HFFc6 (cell line): ENCODE results near the gene ODAD3. TPM values are rescaled to one million over a fixed set of nuclear protein-coding genes. Genes with fewer than 3 reads are reported as not detected.

ENCODE experiments used
- DNase-seq: peaks from one replicate; pipeline ENCODE4 v3.0.0-alpha.2; 2018
- H3K27ac Mint-ChIP-seq: 2 replicates; pipeline ENCODE4 v1.8.0; 2020; ENCODE audit warnings: mild to moderate bottlenecking, mixed read lengths
- H3K27me3 Mint-ChIP-seq: 2 replicates; pipeline ENCODE4 v1.8.0; 2021; ENCODE audit warnings: mild to moderate bottlenecking, moderate library complexity, mixed read lengths; ENCODE audit not compliant: insufficient read depth
- H3K36me3 Mint-ChIP-seq: 2 replicates; pipeline ENCODE4 v1.8.0; 2021; ENCODE audit warnings: low read depth, mixed read lengths
- H3K4me1 Mint-ChIP-seq: 2 replicates; pipeline ENCODE4 v1.8.0; 2020; ENCODE audit warnings: low read depth, mixed read lengths
- H3K4me3 Mint-ChIP-seq: 2 replicates; pipeline ENCODE4 v1.8.0; 2020; ENCODE audit warnings: mild to moderate bottlenecking, moderate library complexity, mixed read lengths
- H3K9me3 Mint-ChIP-seq: 2 replicates; pipeline ENCODE4 v1.8.0; 2020; ENCODE audit warnings: mild to moderate bottlenecking, mixed read lengths
- total RNA-seq, 6 experiments: library from RNA; stranded (reverse); fragmentation: NEBNext Ultra II Directional; extraction: Animal tissue kit (Norgen Biotek cat#: 25700); gene quantifications; 2 replicates in 1 of 6; 3 replicates in 5 of 6; pipeline ENCODE4 v1.2.3, GENCODE V29; 2021
- TF ChIP-seq, protein P1 (sequence below): fragments of 200-600 bp; sonication (generic); IDR thresholded peaks from 2 replicates; pipeline ENCODE4 v1.5.0; 2021; ENCODE audit warnings: antibody characterized with exemption, mild to moderate bottlenecking

The ODAD3 gene
- total RNA-seq, 6 experiments from 2014 or later = 0.16 to 1.1 (median 0.60) TPM; not detected in 1

DNA sequence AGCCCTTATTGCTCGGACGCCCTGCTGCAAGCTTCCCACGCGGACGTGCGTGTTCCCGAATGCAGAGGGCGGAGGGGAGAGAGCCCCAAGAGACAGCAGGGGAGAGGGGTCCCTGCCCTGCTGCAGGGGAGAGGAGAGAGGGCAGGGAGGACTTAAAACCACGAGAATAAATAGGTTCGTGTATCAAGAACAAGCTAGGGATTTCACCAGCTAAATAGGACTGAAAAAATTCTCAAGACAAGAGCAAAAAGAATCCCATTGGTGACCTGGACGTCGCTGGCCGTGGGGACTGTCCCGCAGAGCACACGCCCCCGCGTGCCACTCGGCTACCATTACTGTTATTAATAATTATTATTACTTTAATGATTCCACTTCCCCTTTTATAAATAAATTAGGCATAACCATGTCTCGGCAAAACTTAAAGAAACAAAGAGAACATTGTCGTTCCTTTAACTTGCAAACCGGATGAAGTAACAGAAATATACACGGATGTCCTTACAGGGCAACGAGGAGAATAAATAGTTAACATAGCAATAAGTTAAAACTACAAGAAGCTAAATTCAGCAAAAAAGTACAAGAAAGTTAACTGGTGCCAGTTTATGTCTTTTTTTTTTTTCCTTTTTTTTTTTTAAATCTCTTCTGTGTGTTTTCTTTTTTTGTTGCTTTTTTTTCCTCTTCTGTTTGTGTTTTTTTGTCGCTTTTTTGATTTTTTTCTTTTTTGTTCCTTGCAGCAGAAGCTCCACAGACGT is 17.1 kb upstream of the ODAD3 start:
- H3K4me1 Mint-ChIP-seq = no peaks in the 10 kb centered on the region; the same call in 1 of the 2 replicates
- DNase-seq = no peak
- H3K4me3 Mint-ChIP-seq = no peak overlapping the region
- H3K27ac Mint-ChIP-seq = no peak overlapping the region
- no peaks in the 10 kb centered on the region for H3K36me3 Mint-ChIP-seq
- H3K27me3 Mint-ChIP-seq = no peaks in the 10 kb centered on the region; the same call in 1 of the 2 replicates
- TF ChIP-seq, protein P1, sequence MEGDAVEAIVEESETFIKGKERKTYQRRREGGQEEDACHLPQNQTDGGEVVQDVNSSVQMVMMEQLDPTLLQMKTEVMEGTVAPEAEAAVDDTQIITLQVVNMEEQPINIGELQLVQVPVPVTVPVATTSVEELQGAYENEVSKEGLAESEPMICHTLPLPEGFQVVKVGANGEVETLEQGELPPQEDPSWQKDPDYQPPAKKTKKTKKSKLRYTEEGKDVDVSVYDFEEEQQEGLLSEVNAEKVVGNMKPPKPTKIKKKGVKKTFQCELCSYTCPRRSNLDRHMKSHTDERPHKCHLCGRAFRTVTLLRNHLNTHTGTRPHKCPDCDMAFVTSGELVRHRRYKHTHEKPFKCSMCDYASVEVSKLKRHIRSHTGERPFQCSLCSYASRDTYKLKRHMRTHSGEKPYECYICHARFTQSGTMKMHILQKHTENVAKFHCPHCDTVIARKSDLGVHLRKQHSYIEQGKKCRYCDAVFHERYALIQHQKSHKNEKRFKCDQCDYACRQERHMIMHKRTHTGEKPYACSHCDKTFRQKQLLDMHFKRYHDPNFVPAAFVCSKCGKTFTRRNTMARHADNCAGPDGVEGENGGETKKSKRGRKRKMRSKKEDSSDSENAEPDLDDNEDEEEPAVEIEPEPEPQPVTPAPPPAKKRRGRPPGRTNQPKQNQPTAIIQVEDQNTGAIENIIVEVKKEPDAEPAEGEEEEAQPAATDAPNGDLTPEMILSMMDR = no peak
- H3K9me3 Mint-ChIP-seq = no peaks in the 10 kb centered on the region

DNA sequence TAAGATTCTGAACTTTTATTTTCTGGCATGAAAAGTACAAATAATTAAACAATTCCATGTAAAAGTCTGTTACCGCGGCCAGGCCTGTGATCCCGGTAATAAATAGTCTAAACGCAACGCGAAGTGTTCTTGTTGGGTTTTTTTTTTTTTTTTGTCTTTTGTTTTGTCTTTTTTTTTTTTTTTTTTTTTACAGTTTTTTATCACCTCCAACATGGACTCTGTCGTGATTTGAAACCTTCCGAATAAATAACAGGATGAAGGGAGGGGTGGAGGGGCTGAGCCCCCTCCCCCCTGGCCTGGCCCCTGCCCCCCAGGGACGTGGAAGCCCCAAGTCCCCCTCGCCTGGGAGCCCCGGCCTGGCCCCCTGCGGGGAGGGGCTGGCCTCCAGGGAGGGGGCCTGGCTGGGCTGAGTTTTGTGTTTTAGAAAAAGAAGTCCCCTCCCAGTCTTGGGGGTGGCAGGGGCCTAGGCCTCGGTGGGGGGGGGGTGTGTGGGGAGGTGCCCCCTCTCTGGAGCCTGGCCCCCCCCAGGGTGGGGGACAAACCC is 16.5 kb upstream of the ODAD3 start:
- Mint-ChIP-seq H3K4me3 (no peak overlapping the region), H3K27me3 (no peaks in the 10 kb centered on the region; the same call in 1 of the 2 replicates)

DNA sequence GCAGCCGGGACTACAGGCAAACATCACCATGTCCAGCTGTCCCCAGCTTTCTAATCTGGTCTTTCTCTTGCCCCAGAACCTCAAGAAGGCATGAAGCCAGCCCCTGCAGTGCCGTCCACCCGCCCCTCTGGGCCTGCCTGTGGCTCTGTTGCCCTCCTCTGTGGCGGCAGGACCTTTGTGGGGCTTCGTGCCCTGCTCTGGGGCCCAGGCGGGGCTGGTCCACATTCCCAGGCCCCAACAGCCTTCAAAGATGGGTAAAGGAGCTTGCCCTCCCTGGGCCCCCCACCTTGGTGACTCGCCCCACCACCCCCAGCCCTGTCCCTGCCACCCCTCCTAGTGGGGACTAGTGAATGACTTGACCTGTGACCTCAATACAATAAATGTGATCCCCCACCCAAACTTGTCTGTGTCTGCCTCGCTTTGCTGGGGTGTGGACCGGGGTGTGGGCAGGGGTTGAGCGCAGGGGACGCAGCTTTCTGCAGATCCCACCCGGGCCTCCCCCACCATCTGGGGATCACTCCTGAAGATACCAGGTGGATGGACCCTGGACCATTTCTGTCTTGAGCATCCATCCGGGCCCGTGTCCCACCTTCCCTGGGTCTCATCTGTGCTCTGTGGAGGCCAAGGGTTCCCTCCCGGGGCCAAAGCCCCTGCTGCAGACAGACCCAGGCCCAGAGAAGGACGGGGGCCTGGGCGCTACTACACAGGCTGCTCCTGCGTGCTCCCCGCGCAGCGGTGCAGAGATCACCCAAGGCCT is 15.8 kb upstream of the ODAD3 start:
- no peak overlapping the region for H3K27ac Mint-ChIP-seq
- no peaks in the 10 kb centered on the region; the same call in 1 of the 2 replicates for H3K27me3 Mint-ChIP-seq
- no peak for DNase-seq
- TF ChIP-seq, protein P1 = no peak
- no peaks in the 10 kb centered on the region for H3K36me3 Mint-ChIP-seq
- H3K4me1 Mint-ChIP-seq = no peaks in the 10 kb centered on the region; the same call in 1 of the 2 replicates
- H3K4me3 Mint-ChIP-seq = no peak overlapping the region
- H3K9me3 Mint-ChIP-seq = no peaks in the 10 kb centered on the region

More for the DNA sequence above, 16.5 kb upstream of the ODAD3 start:
- H3K4me1 Mint-ChIP-seq = no peaks in the 10 kb centered on the region; the same call in 1 of the 2 replicates
- no peaks in the 10 kb centered on the region for H3K9me3 Mint-ChIP-seq
- H3K27ac Mint-ChIP-seq = no peak overlapping the region
- DNase-seq = no peak
- H3K36me3 Mint-ChIP-seq = no peaks in the 10 kb centered on the region
- TF ChIP-seq, protein P1 = no peak

DNA sequence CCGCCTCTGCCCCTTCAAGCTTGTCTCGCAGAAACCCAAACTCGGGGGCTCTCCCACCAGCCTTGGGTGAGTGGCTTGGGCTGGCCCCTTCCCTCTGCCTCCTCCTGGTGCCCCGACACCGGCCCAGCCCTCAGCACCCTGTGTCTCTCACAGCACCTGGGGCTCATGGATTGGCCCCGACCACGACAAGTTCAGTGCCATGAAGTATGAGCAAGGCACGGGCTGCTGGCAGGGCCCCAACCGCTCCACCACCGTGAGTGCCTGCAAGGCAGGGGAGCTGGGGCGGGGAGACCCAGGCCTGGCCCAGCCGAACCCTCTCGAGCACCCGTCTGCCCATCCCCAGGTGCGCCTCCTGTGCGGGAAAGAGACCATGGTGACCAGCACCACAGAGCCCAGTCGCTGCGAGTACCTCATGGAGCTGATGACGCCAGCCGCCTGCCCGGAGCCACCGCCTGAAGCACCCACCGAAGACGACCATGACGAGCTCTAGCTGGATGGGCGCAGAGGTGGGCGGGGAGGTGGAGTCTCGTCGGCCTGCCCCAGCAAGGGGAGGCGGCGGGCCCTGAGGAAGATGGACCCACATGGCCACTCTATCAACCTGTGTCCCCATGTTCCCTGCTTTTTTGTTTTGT is 14.1 kb upstream of the ODAD3 start:
- no peaks in the 10 kb centered on the region; the same call in 1 of the 2 replicates for H3K4me1 Mint-ChIP-seq
- no peaks in the 10 kb centered on the region for H3K9me3 Mint-ChIP-seq

DNA sequence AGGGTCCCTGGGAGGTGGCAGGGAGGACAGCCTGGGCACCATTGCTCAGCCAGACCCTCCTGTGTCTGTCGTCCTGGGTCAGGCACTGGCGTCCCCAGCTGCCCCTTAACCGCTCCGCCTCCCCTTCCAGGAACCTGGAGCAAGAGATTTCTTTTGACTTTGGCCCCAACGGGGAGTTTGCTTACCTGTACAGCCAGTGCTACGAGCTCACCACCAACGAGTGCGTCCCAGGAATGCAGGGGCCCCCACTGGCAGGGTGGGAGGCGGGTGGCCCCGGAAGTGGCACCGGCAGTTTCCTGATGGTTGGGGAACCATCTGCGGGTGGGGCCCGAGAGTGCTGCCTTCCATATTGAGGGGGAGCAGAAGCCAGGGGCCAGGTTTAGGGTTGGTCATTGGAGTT is 13.5 kb upstream of the ODAD3 start:
- no peak overlapping the region for H3K4me3 Mint-ChIP-seq
- no peaks in the 10 kb centered on the region for H3K9me3 Mint-ChIP-seq
- H3K36me3 Mint-ChIP-seq = no peaks in the 10 kb centered on the region
- no peak overlapping the region for H3K27ac Mint-ChIP-seq
- DNase-seq = no peak
- no peaks in the 10 kb centered on the region; the same call in 1 of the 2 replicates for H3K4me1 Mint-ChIP-seq
- TF ChIP-seq, protein P1 = no peak
- peaks cover 1% of the 10 kb centered on the region for H3K27me3 Mint-ChIP-seq

More for the DNA sequence above, 14.1 kb upstream of the ODAD3 start:
- H3K36me3 Mint-ChIP-seq = no peaks in the 10 kb centered on the region
- H3K4me3 Mint-ChIP-seq = no peak overlapping the region
- no peak for DNase-seq
- H3K27me3 Mint-ChIP-seq = peaks cover 1% of the 10 kb centered on the region
- H3K27ac Mint-ChIP-seq = no peak overlapping the region
- TF ChIP-seq, protein P1 = no peak
